Fibroblast of mammary gland (primary cell): Measurements from ENCODE around the gene ARHGAP22.

Experiments
- DNase-seq: peaks from one replicate; pipeline ENCODE4 v3.0.0-alpha.2; 2010; ENCODE audit warnings: low read depth
- H3K4me3 ChIP-seq: 2 replicates; pipeline ENCODE4 v1.5.1; 2011; ENCODE audit warnings: low read depth, mild to moderate bottlenecking, low read length, moderate library complexity; ENCODE audit not compliant: control insufficient read depth
- CTCF ChIP-seq: conservative IDR thresholded peaks from 2 replicates; pipeline ENCODE4 v1.5.1; 2011; ENCODE audit warnings: low read depth, low read length, inconsistent platforms; ENCODE audit not compliant: control insufficient read depth, insufficient read depth

ARHGAP22 gene

GRCh38 chr10:48500771-48501170 is 104.1 kb downstream of the ARHGAP22 start:
- TF ChIP-seq CTCF: no peak
- H3K4me3 ChIP-seq: no peak overlapping the region
- DNase-seq: no peak

- H3K4me3 ChIP-seq: no peak overlapping the region
- DNase-seq: no peak
- no peak for TF ChIP-seq CTCF
Measured at GRCh38 chr10:48498940-48499510, 105.8 kb downstream of the ARHGAP22 start.

GRCh38 chr10:48497780-48498770 is 106.8 kb downstream of the ARHGAP22 start:
- no peak for TF ChIP-seq CTCF
- H3K4me3 ChIP-seq: no peak overlapping the region
- no peak for DNase-seq

GRCh38 chr10:48496831-48497779 is 107.8 kb downstream of the ARHGAP22 start:
- TF ChIP-seq CTCF: no peak
- peak; percentile 80 for DNase-seq
- H3K4me3 ChIP-seq: no peak overlapping the region

GRCh38 chr10:48496105-48496830 is 108.6 kb downstream of the ARHGAP22 start:
- no peak for TF ChIP-seq CTCF
- DNase-seq: no peak
- no peak overlapping the region for H3K4me3 ChIP-seq
